SK-N-MC (cell line): ENCODE results near the gene ZFR2.

Experiments
- EZH2 ChIP-seq: fragments of 200-600 bp; sonication (generic); IDR thresholded peaks from one replicate; pipeline ENCODE4 v1.6.1; 2017; ENCODE audit warnings: antibody characterized with exemption
- FOXP2 ChIP-seq: optimal IDR thresholded peaks from 2 replicates; pipeline ENCODE3; 2011; ENCODE audit warnings: mild to moderate bottlenecking, moderate library complexity; ENCODE audit not compliant: insufficient read depth; ENCODE audit errors: extremely low read length, control extremely low read depth
- POLR2AphosphoS5 ChIP-seq: IDR thresholded peaks from 2 replicates; pipeline ENCODE4 v1.6.1; 2012; ENCODE audit warnings: mild to moderate bottlenecking, low read depth, low read length, borderline replicate concordance

DNA sequence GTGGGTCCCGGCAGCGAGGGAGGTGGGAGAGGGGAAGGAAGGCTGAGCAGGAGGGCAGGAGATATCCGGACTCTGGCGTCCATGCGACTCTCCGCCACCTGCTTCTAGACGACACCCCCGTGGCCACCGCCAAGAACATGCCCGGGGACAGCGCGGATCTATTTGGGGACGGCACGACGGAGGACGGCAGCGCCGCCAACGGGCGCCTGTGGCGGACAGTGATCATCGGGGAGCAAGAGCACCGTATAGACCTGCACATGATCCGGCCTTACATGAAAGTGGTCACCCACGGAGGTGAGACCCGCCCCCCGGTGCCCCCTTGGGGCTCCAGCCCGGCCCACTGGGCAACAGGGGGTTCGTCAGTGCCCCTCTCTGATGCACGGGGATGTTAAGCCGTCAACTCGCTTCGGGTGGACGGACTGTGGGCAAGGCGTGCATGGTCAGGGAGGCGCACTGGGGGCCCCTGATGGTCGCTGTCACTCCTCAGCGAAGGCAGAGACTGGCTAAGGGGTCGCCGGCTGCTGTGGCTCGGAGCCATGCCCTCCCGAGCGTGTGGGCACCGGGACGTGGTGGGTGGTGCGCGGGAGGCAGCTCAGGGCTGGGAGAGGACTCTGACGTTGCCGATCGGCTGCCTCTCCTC lies 38.9 kb upstream of the ZFR2 start:
- TF ChIP-seq POLR2AphosphoS5 (no peak), EZH2 (no peak), FOXP2 (no peak)
